PC-3 (cell line): ENCODE results near the gene TTC22. TPM values are rescaled to one million over a fixed set of nuclear protein-coding genes. Genes with fewer than 3 reads are reported as not detected.

ENCODE experiments used
- ATAC-seq: fragments of 200-7000 bp; cut with Tn5 transposase; 2 replicates; pipeline ENCODE4 v1.9.1; 2020; ENCODE audit warnings: mild to moderate bottlenecking, moderate library complexity
- BruUV-seq: library from RNA; stranded (reverse); fragments of 400-500 nt; replicated peaks from 2 replicates; lab custom pipeline; 2021; lab: Mats Ljungman, UMichigan
- CTCF ChIA-PET: fragments of 300-600 bp; sonication (Branson Sonifier 250); formaldehyde crosslinking; loops from one replicate; lab custom pipeline; 2022; ENCODE audit warnings: antibody characterized with exemption; lab: Charles Lee
- POLR2A ChIA-PET: fragments of 300-600 bp; sonication (Branson Sonifier 250); formaldehyde crosslinking; loops from one replicate; lab custom pipeline; 2022; ENCODE audit warnings: antibody characterized with exemption; ENCODE audit not compliant: unreplicated experiment; lab: Charles Lee
- DNase-seq: peaks from one replicate; pipeline ENCODE4 v3.0.0-alpha.2; 2015
- H2AFZ ChIP-seq: fragments of 300-600 bp; sonication (generic); 2 replicates; pipeline ENCODE4 v1.6.0; 2016; ENCODE audit warnings: antibody characterized with exemption, low read length
- H3F3A ChIP-seq: fragments of 300-600 bp; sonication (generic); one replicate; pipeline ENCODE4 v1.6.0; 2017; ENCODE audit warnings: antibody characterized with exemption, low read length, control low read depth, mild to moderate bottlenecking; ENCODE audit not compliant: unreplicated experiment
- H3K27ac ChIP-seq: fragments of 300-600 bp; sonication (generic); 2 replicates; pipeline ENCODE4 v1.5.1; 2016; ENCODE audit warnings: mild to moderate bottlenecking, low read length
- H3K27me3 ChIP-seq: fragments of 300-600 bp; sonication (generic); 2 replicates; pipeline ENCODE4 v1.6.1; 2016; ENCODE audit warnings: low read length, mixed read lengths
- H3K36me3 ChIP-seq: fragments of 300-600 bp; sonication (generic); 2 replicates; pipeline ENCODE4 v1.6.1; 2016; ENCODE audit warnings: low read depth, mixed run types, low read length, mixed read lengths
- H3K4me1 ChIP-seq: fragments of 300-600 bp; sonication (generic); 2 replicates; pipeline ENCODE4 v1.5.1; 2016; ENCODE audit warnings: low read length; ENCODE audit not compliant: insufficient read depth
- H3K4me2 ChIP-seq: fragments of 300-600 bp; sonication (generic); 2 replicates; pipeline ENCODE4 v1.6.0; 2016; ENCODE audit warnings: low read length
- H3K4me3 ChIP-seq: fragments of 300-600 bp; sonication (generic); 2 replicates; pipeline ENCODE4 v1.5.1; 2016; ENCODE audit warnings: mild to moderate bottlenecking, low read length, mixed read lengths
- H3K79me2 ChIP-seq: fragments of 300-600 bp; sonication (generic); 2 replicates; pipeline ENCODE4 v1.6.1; 2017; ENCODE audit warnings: low read length, mixed read lengths
- H3K9ac ChIP-seq: fragments of 300-600 bp; sonication (generic); 2 replicates; pipeline ENCODE4 v1.6.0; 2016; ENCODE audit warnings: mild to moderate bottlenecking, low read length
- H3K9me2 ChIP-seq: fragments of 300-600 bp; sonication (generic); replicated peaks from 2 replicates; pipeline ENCODE4 v1.6.1; 2016; ENCODE audit warnings: mixed run types, low read length, mixed read lengths
- H3K9me3 ChIP-seq: fragments of 300-600 bp; sonication (generic); 2 replicates; pipeline ENCODE4 v1.6.1; 2016; ENCODE audit warnings: low read length, mixed read lengths
- H4K20me1 ChIP-seq: fragments of 300-600 bp; sonication (generic); 2 replicates; pipeline ENCODE4 v1.6.1; 2016; ENCODE audit warnings: low read length, mixed read lengths
- EZH2 ChIP-seq: fragments of 300-600 bp; sonication (generic); IDR thresholded peaks from one replicate; pipeline ENCODE4 v1.6.1; 2017; ENCODE audit warnings: antibody characterized with exemption, mild to moderate bottlenecking, low read length; ENCODE audit not compliant: unreplicated experiment
- EZH2phosphoT487 ChIP-seq: fragments of 300-600 bp; sonication (generic); IDR thresholded peaks from 2 replicates; pipeline ENCODE4 v1.6.1; 2018; ENCODE audit warnings: mild to moderate bottlenecking, antibody characterized with exemption, low read length, borderline replicate concordance
- intact Hi-C: fragments of 100-400 bp; cut with micrococcal nuclease; formaldehyde crosslinking; loops from 2 replicates; pipeline ENCODE4 v1.9.0; 2023
- total RNA-seq: library from RNA; depleted of rRNA; stranded (reverse); fragments of >200 nt; gene quantifications from 2 replicates; pipeline ENCODE4 v1.2.3, GENCODE V29; 2014
- TF ChIP-seq, protein P1 (sequence below): fragments of 300-600 bp; sonication (generic); conservative IDR thresholded peaks from 2 replicates; pipeline ENCODE4 v1.5.1; 2017; ENCODE audit warnings: antibody characterized with exemption, low read depth, mild to moderate bottlenecking, low read length

The TTC22 gene
- total RNA-seq, 1 experiment from 2014 or later: 21.8 TPM

GRCh38 chr1:54810153-54810942 lies 9.2 kb upstream of the TTC22 start:
- intact Hi-C loops: loop anchor here (1.0 to 5.0 kb wide), 4 partner anchors 42 to 312 kb away; no protein-coding TSS in a partner anchor
- POLR2A ChIA-PET: no interaction called here
- Histone ChIP-seq H4K20me1 (no peaks in the 10 kb centered on the region), H3K4me1 (peaks cover 18% of the 10 kb centered on the region), H3K27me3 (no peaks in the 10 kb centered on the region), H3K9me3 (no peaks in the 10 kb centered on the region), H3K9ac (no peak overlapping the region), H3K9me2 (no peaks in the 10 kb centered on the region), H3F3A (no peaks in the 10 kb centered on the region), H2AFZ (0 out of 2 replicates have a peak overlapping the region, but pooled peaks have one; percentile 35), H3K79me2 (no peaks in the 10 kb centered on the region), H3K4me2 (no peak overlapping the region), H3K4me3 (no peak overlapping the region), H3K36me3 (no peaks in the 10 kb centered on the region), H3K27ac (no peak overlapping the region)
- ATAC-seq: peak; percentile 84
- no TSS peak for BruUV-seq
- peak; percentile 80 for DNase-seq
- TF ChIP-seq, protein P1, sequence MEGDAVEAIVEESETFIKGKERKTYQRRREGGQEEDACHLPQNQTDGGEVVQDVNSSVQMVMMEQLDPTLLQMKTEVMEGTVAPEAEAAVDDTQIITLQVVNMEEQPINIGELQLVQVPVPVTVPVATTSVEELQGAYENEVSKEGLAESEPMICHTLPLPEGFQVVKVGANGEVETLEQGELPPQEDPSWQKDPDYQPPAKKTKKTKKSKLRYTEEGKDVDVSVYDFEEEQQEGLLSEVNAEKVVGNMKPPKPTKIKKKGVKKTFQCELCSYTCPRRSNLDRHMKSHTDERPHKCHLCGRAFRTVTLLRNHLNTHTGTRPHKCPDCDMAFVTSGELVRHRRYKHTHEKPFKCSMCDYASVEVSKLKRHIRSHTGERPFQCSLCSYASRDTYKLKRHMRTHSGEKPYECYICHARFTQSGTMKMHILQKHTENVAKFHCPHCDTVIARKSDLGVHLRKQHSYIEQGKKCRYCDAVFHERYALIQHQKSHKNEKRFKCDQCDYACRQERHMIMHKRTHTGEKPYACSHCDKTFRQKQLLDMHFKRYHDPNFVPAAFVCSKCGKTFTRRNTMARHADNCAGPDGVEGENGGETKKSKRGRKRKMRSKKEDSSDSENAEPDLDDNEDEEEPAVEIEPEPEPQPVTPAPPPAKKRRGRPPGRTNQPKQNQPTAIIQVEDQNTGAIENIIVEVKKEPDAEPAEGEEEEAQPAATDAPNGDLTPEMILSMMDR: peak; percentile 93
- no peak for TF ChIP-seq EZH2phosphoT487
- CTCF ChIA-PET: no interaction called here

GRCh38 chr1:54809496-54810074 lies 8.5 kb upstream of the TTC22 start:
- Histone ChIP-seq H3K79me2 (no peaks in the 10 kb centered on the region), H3K9me3 (no peaks in the 10 kb centered on the region), H3F3A (no peaks in the 10 kb centered on the region), H3K4me1 (peaks cover 25% of the 10 kb centered on the region), H3K4me2 (no peak overlapping the region), H3K27me3 (no peaks in the 10 kb centered on the region), H3K9ac (no peak overlapping the region), H2AFZ (no peak overlapping the region), H3K4me3 (no peak overlapping the region), H3K27ac (no peak overlapping the region), H3K36me3 (no peaks in the 10 kb centered on the region), H3K9me2 (no peaks in the 10 kb centered on the region), H4K20me1 (no peaks in the 10 kb centered on the region)
- no TSS peak for BruUV-seq
- ChIA-PET POLR2A (interaction anchor here (0.5 kb wide), 1 partner anchor 146 kb away, joined by 7 read pairs; no protein-coding TSS in a partner anchor), CTCF (no interaction called here)
- no peak for ATAC-seq
- intact Hi-C loops: loop anchor here (1.0 to 5.0 kb wide), 4 partner anchors 41 to 311 kb away; no protein-coding TSS in a partner anchor
- TF ChIP-seq, protein P1: no peak
- TF ChIP-seq EZH2phosphoT487 (no peak), EZH2 (no peak)
- DNase-seq: no peak
